HEK293 (cell line): ENCODE measurements around the gene ARGLU1.

Experiments
- BCL11B ChIP-seq: fragments of 450-650 bp; formaldehyde crosslinking; IDR thresholded peaks from 2 replicates; pipeline ENCODE4 v1.5.1; 2016; ENCODE audit warnings: low read depth, missing biosample characterization, missing genetic modification characterization
- BCL6B ChIP-seq: fragments of 450-650 bp; formaldehyde crosslinking; IDR thresholded peaks from 2 replicates; pipeline ENCODE4 v1.5.1; 2017; ENCODE audit warnings: missing biosample characterization, missing genetic modification characterization
- KLF9 ChIP-seq: fragments of 450-650 bp; formaldehyde crosslinking; IDR thresholded peaks from 2 replicates; pipeline ENCODE4 v1.5.1; 2016; ENCODE audit warnings: missing biosample characterization, missing genetic modification characterization, low read depth
- MZF1 ChIP-seq: fragments of 450-650 bp; formaldehyde crosslinking; IDR thresholded peaks from 2 replicates; pipeline ENCODE4 v1.5.1; 2017; ENCODE audit warnings: missing biosample characterization, missing genetic modification characterization, borderline replicate concordance
- OSR2 ChIP-seq: fragments of 450-650 bp; formaldehyde crosslinking; IDR thresholded peaks from 2 replicates; pipeline ENCODE4 v1.5.1; 2016; ENCODE audit warnings: missing biosample characterization, missing genetic modification characterization
- REST ChIP-seq: fragments of 450-650 bp; formaldehyde crosslinking; IDR thresholded peaks from 2 replicates; pipeline ENCODE4 v1.5.1; 2016; ENCODE audit warnings: missing biosample characterization, missing genetic modification characterization
- TRIM28 ChIP-seq: IDR thresholded peaks from 2 replicates; pipeline ENCODE4 v1.6.1; 2011; ENCODE audit warnings: low read length, control low read depth, borderline replicate concordance
- YY1 ChIP-seq: fragments of 450-650 bp; formaldehyde crosslinking; IDR thresholded peaks from 2 replicates; pipeline ENCODE4 v1.5.1; 2018; ENCODE audit warnings: missing biosample characterization, missing genetic modification characterization
- ZBTB20 ChIP-seq: fragments of 450-650 bp; formaldehyde crosslinking; IDR thresholded peaks from 2 replicates; pipeline ENCODE4 v1.5.1; 2016; ENCODE audit warnings: missing biosample characterization, missing genetic modification characterization
- ZEB2 ChIP-seq: fragments of 450-650 bp; formaldehyde crosslinking; IDR thresholded peaks from 2 replicates; pipeline ENCODE4 v1.5.1; 2016; ENCODE audit warnings: missing biosample characterization, missing genetic modification characterization
- ZIC2 ChIP-seq: fragments of 450-650 bp; formaldehyde crosslinking; IDR thresholded peaks from 2 replicates; pipeline ENCODE4 v1.5.1; 2016; ENCODE audit warnings: missing biosample characterization, missing genetic modification characterization
- ZNF132 ChIP-seq: fragments of 450-650 bp; formaldehyde crosslinking; IDR thresholded peaks from 2 replicates; pipeline ENCODE4 v1.5.1; 2017; ENCODE audit warnings: missing biosample characterization, missing genetic modification characterization, borderline replicate concordance
- ZNF157 ChIP-seq: fragments of 450-650 bp; formaldehyde crosslinking; IDR thresholded peaks from 2 replicates; pipeline ENCODE4 v1.5.1; 2016; ENCODE audit warnings: missing biosample characterization, missing genetic modification characterization
- ZNF2 ChIP-seq: fragments of 450-650 bp; formaldehyde crosslinking; IDR thresholded peaks from 2 replicates; pipeline ENCODE4 v1.5.1; 2016; ENCODE audit warnings: missing biosample characterization, missing genetic modification characterization
- ZNF211 ChIP-seq: fragments of 450-650 bp; formaldehyde crosslinking; IDR thresholded peaks from 2 replicates; pipeline ENCODE4 v1.5.1; 2016; ENCODE audit warnings: low read depth, missing biosample characterization, missing genetic modification characterization
- ZNF280D ChIP-seq: fragments of 450-650 bp; formaldehyde crosslinking; IDR thresholded peaks from 2 replicates; pipeline ENCODE4 v1.5.1; 2016; ENCODE audit warnings: missing biosample characterization, missing genetic modification characterization
- ZNF449 ChIP-seq: fragments of 450-650 bp; formaldehyde crosslinking; IDR thresholded peaks from 2 replicates; pipeline ENCODE4 v1.5.1; 2017; ENCODE audit warnings: missing biosample characterization, mild to moderate bottlenecking, missing genetic modification characterization, moderate library complexity
- ZNF558 ChIP-seq: fragments of 450-650 bp; formaldehyde crosslinking; IDR thresholded peaks from 2 replicates; pipeline ENCODE4 v1.5.1; 2016; ENCODE audit warnings: missing biosample characterization, missing genetic modification characterization
- ZNF660 ChIP-seq: fragments of 450-650 bp; IDR thresholded peaks from 2 replicates; pipeline ENCODE4 v1.5.1; 2018; ENCODE audit warnings: missing biosample characterization, mild to moderate bottlenecking, missing genetic modification characterization
- ZNF792 ChIP-seq: fragments of 450-650 bp; formaldehyde crosslinking; IDR thresholded peaks from 2 replicates; pipeline ENCODE4 v1.5.1; 2016; ENCODE audit warnings: missing biosample characterization, missing genetic modification characterization
- ZXDB ChIP-seq: fragments of 450-650 bp; formaldehyde crosslinking; IDR thresholded peaks from 2 replicates; pipeline ENCODE4 v1.5.1; 2016; ENCODE audit warnings: missing biosample characterization, missing genetic modification characterization

ARGLU1 gene

GRCh38 chr13:106567474-106568298 is at the start of gene ARGLU1 (continued):
- no peak for TF ChIP-seq ZNF280D (tag by site-specific recombination)
- TF ChIP-seq ZNF157 (tag by site-specific recombination), result no peak
- 0 out of 2 replicates have a peak, but pooled peaks have one; percentile 30 for TF ChIP-seq ZNF660
- no peak for TF ChIP-seq ZNF558
- no peak for TF ChIP-seq OSR2 (tag by site-specific recombination)
- TF ChIP-seq ZNF2 (tag by site-specific recombination), result no peak
- 0 out of 2 replicates have a peak, but pooled peaks have one; percentile 11 for TF ChIP-seq ZEB2 (tag by site-specific recombination)
- no peak for TF ChIP-seq ZNF132
- TF ChIP-seq ZXDB, result 0 out of 2 replicates have a peak, but pooled peaks have one; percentile 35
- TF ChIP-seq BCL6B (tag by site-specific recombination), result no peak
- no peak for TF ChIP-seq REST (tag by site-specific recombination)
- no peak; the same call in 1 of the 2 replicates for TF ChIP-seq ZNF449
- no peak for TF ChIP-seq ZNF792 (tag by site-specific recombination)
- peak; percentile 59; the same call in 1 of the 2 replicates for TF ChIP-seq ZBTB20 (tag by site-specific recombination)
- TF ChIP-seq ZIC2 (tag by site-specific recombination), result no peak
- no peak for TF ChIP-seq TRIM28
- TF ChIP-seq YY1 (tag by site-specific recombination), result peak; percentile 88
- TF ChIP-seq ZNF211 (tag by site-specific recombination), result no peak
- TF ChIP-seq MZF1 (tag by site-specific recombination), result no peak
- no peak for TF ChIP-seq BCL11B (tag by site-specific recombination)
- peak; percentile 62 for TF ChIP-seq KLF9
